ENCODE results near the gene MED4. TPM values are rescaled to one million over a fixed set of nuclear protein-coding genes. Genes with fewer than 3 reads are reported as not detected.

The MED4 gene
- total and polyA plus RNA-seq, 9 of the 15 experiments (the other 6 are each of a cell fraction or from before 2014, with no cell fraction given): 24.5 to 87.3 (median 58.3) TPM

- Histone ChIP-seq H3K4me1 (replicated peaks in 1 of 2; ENCODE audit: control insufficient read depth in 2 of 2, insufficient read depth in 2 of 2, low read length in 2 of 2) (no peaks in the 10 kb centered on the region), H3K4me3 (no peak overlapping the region), H3K9me1 (ENCODE audit: control insufficient read depth, insufficient read depth, low read length) (no peaks in the 10 kb centered on the region), H3K36me3 (ENCODE audit: control insufficient read depth, insufficient read depth, low read length) (no peaks in the 10 kb centered on the region), H3K27me3 (ENCODE audit: control insufficient read depth in 2 of 2, insufficient read depth in 2 of 2, low read length in 2 of 2) (no peaks in the 10 kb centered on the region), H2AFZ (ENCODE audit: low read depth, low read length) (no peak overlapping the region), H3K79me2 (ENCODE audit: control insufficient read depth, insufficient read depth, low read length) (no peaks in the 10 kb centered on the region), H3K9me3 (replicated peaks; ENCODE audit: control insufficient read depth, insufficient read depth, low read depth, low read length) (no peaks in the 10 kb centered on the region), H3K9ac (ENCODE audit: insufficient read depth in 1 of 2, low read depth in 2 of 2, low read length in 2 of 2) (no peak overlapping the region), H4K20me1 (replicated peaks; ENCODE audit: control insufficient read depth, insufficient read depth, low read length) (no peaks in the 10 kb centered on the region), H3K27ac (ENCODE audit: extremely low read depth, low read depth, low read length) (no peak overlapping the region), H3K4me2 (ENCODE audit: insufficient read depth, low read length) (no peak overlapping the region)
- WGBS (ENCODE audit: insufficient coverage, low coverage, missing lambda C conversion rate): 0% methylated on average over 3 of the region's 3 CpGs
- no peak for DNase-seq (ENCODE audit: extremely low read depth in 1 of 4, low spot score in 3 of 4)
- POLR2A ChIA-PET: no interaction called here
- CTCF ChIA-PET (ENCODE audit: low intra/inter-chr PET ratio): interaction anchor here (0.6 kb wide), 1 partner anchor 93 kb away, joined by 5 read pairs; no protein-coding TSS in a partner anchor
- ATAC-seq: no peak
- in situ Hi-C loops (cut with MboI): no loop called here
- FAIRE-seq: no peak
- TF ChIP-seq ZEB2 (IDR thresholded peaks at IDR 0.05) (no peak), POLR3G (IDR thresholded peaks at IDR 0.05; ENCODE audit: extremely low read depth, insufficient read length, insufficient replicate concordance) (no peak), MYNN (IDR thresholded peaks at IDR 0.05) (no peak), MYNN (CRISPR knock-in tag; IDR thresholded peaks at IDR 0.05) (no peak), EP300 (IDR thresholded peaks at IDR 0.05; ENCODE audit: low read length) (no peak), YBX1 (IDR thresholded peaks at IDR 0.05) (no peak), ZNF224 (CRISPR knock-in tag; IDR thresholded peaks at IDR 0.05) (no peak), SP2 (IDR thresholded peaks at IDR 0.05; ENCODE audit: extremely low read depth, low read depth, low read length, poor library complexity, severe bottlenecking) (no peak), FOXK1 (CRISPR knock-in tag; IDR thresholded peaks at IDR 0.05; ENCODE audit: borderline replicate concordance) (no peak), ZNF134 (CRISPR knock-in tag; conservative IDR thresholded peaks at IDR 0.05) (no peak), POLR2AphosphoS5 (IDR thresholded peaks at IDR 0.05; ENCODE audit: control insufficient read depth, insufficient read depth, low read depth, low read length) (no peak), ZNF609 (CRISPR knock-in tag; IDR thresholded peaks at IDR 0.05; ENCODE audit: borderline replicate concordance) (no peak), KLF16 (IDR thresholded peaks at IDR 0.05) (no peak), CREBBP (IDR thresholded peaks at IDR 0.05; ENCODE audit: low read depth, low read length) (no peak), ZNF584 (CRISPR knock-in tag; IDR thresholded peaks at IDR 0.05; ENCODE audit: low read depth) (no peak), MBD2 (IDR thresholded peaks at IDR 0.05; ENCODE audit: borderline replicate concordance, low read depth) (no peak)
- BruUV-seq (replicated peaks): no TSS peak
- intact Hi-C loops (cut with micrococcal nuclease): no loop called here
Measured at GRCh38 chr13:48132961-48133360, 38.1 kb upstream of the MED4 start.
